Naive thymus-derived CD4-positive, alpha-beta T cell (primary cell): ENCODE results near the gene MRPL12. TPM values are rescaled to one million over a fixed set of nuclear protein-coding genes. Genes with fewer than 3 reads are reported as not detected.

Experiments used
- ATAC-seq: fragments of 150-1000 bp; cut with Tn5 transposase; 2 replicates; pipeline ENCODE4 v1.10.0; 2021; ENCODE audit warnings: mild to moderate bottlenecking, moderate library complexity
- CTCF ChIA-PET: fragments of 350-600 bp; sonication (Branson Sonifier 250); formaldehyde crosslinking; loops from one replicate; lab custom pipeline; 2021; ENCODE audit warnings: antibody characterized with exemption; lab: Charles Lee
- POLR2A ChIA-PET: fragments of 350-600 bp; sonication (Branson Sonifier 250); formaldehyde crosslinking; loops from one replicate; lab custom pipeline; 2021; ENCODE audit warnings: antibody characterized with exemption, inconsistent platforms; lab: Charles Lee
- DNase-seq, 9 donors: peaks; one replicate each; pipeline versions ENCODE4 v3.0.0 to v3.0.0-alpha.2; 2020 to 2022; ENCODE audit warnings: mixed read lengths in 1 of 9
- H3K27ac ChIP-seq: one replicate; pipeline ENCODE4 v1.7.0; 2013; ENCODE audit warnings: mild to moderate bottlenecking, low read depth, low read length, moderate library complexity
- H3K27me3 ChIP-seq, 2 donors: one replicate each; pipeline ENCODE4 v1.7.0; 2013; ENCODE audit warnings: low read length in 2 of 2, mild to moderate bottlenecking in 2 of 2, moderate library complexity in 2 of 2; ENCODE audit not compliant: control insufficient read depth in 2 of 2, insufficient read depth in 2 of 2
- H3K36me3 ChIP-seq, 3 experiments: 1 replicate in 2 of 3; 2 replicates in 1 of 3; pipeline ENCODE4 v1.7.0; 2013; ENCODE audit warnings: low read length in 3 of 3, mild to moderate bottlenecking in 3 of 3, moderate library complexity in 1 of 3; ENCODE audit not compliant: insufficient read depth in 3 of 3, control insufficient read depth in 2 of 3
- H3K4me1 ChIP-seq, 2 donors: one replicate each; pipeline ENCODE4 v1.7.0; 2013; ENCODE audit warnings: low read length in 2 of 2, mild to moderate bottlenecking in 2 of 2, moderate library complexity in 1 of 2; ENCODE audit not compliant: control insufficient read depth in 2 of 2, insufficient read depth in 2 of 2
- H3K4me3 ChIP-seq: 2 replicates; pipeline ENCODE4 v1.7.0; 2013; ENCODE audit warnings: mild to moderate bottlenecking, low read length
- H3K9me3 ChIP-seq, 3 experiments: 1 replicate in 2 of 3; 2 replicates in 1 of 3; pipeline ENCODE4 v1.7.0; 2013; ENCODE audit warnings: low read length in 3 of 3; ENCODE audit not compliant: control insufficient read depth in 2 of 3
- H3K27ac Mint-ChIP-seq, 9 donors: one replicate each; pipeline ENCODE4 v1.8.0; 2020 to 2022; ENCODE audit warnings: mixed read lengths in 9 of 9, mild to moderate bottlenecking in 8 of 9, moderate library complexity in 5 of 9, inconsistent platforms in 2 of 9
- H3K27me3 Mint-ChIP-seq, 5 donors: one replicate each; pipeline ENCODE4 v1.8.0; 2021 to 2022; ENCODE audit warnings: mixed read lengths in 5 of 5, mild to moderate bottlenecking in 1 of 5
- H3K36me3 Mint-ChIP-seq, 5 donors: one replicate each; pipeline ENCODE4 v1.8.0; 2020 to 2022; ENCODE audit warnings: mixed read lengths in 5 of 5, mild to moderate bottlenecking in 3 of 5, inconsistent platforms in 1 of 5
- H3K4me1 Mint-ChIP-seq, 7 donors: one replicate each; pipeline ENCODE4 v1.8.0; 2020 to 2022; ENCODE audit warnings: mixed read lengths in 7 of 7, mild to moderate bottlenecking in 3 of 7, inconsistent platforms in 1 of 7
- H3K4me3 Mint-ChIP-seq, 10 donors: one replicate each; pipeline ENCODE4 v1.8.0; 2020 to 2022; ENCODE audit warnings: mild to moderate bottlenecking in 10 of 10, mixed read lengths in 10 of 10, moderate library complexity in 6 of 10, inconsistent platforms in 2 of 10
- H3K9me3 Mint-ChIP-seq, 11 donors: one replicate each; pipeline ENCODE4 v1.8.0; 2020 to 2022; ENCODE audit warnings: mixed read lengths in 11 of 11, mild to moderate bottlenecking in 4 of 11, inconsistent platforms in 1 of 11, moderate library complexity in 1 of 11
- intact Hi-C, 2 donors: fragments of 100-400 bp; cut with micrococcal nuclease; formaldehyde crosslinking; loops; one replicate each; pipeline ENCODE4 v1.15.1; 2023
- polyA plus RNA-seq, 2 donors: library from polyadenylated mRNA; unstranded; fragments of 300-500 nt; fragmentation: Illumina TruSeq; gene quantifications; one replicate each; pipeline ENCODE4 v1.2.3, GENCODE V29; 2021
- total RNA-seq, 6 experiments: library from RNA in 5 of 6; stranded (reverse) in 5 of 6; gene quantifications; 1 replicate in 5 of 6; 2 replicates in 1 of 6; pipeline ENCODE4 v1.2.3 and lab custom pipeline; 2021 to 2026

The MRPL12 gene
- total and polyA plus RNA-seq, 7 experiments from 2014 or later, result 21.3 to 83.8 (median 27.4) TPM

- Mint-ChIP-seq H3K9me3 (no peaks in the 10 kb centered on the region), H3K36me3 (no peaks in the 10 kb centered on the region), H3K4me3 (no peak overlapping the region), H3K27ac (no peak overlapping the region), H3K27me3 (no peaks in the 10 kb centered on the region), H3K4me1 (peaks cover 4 to 13% (median 7%) of the 10 kb centered on the region in 7 donors)
- Histone ChIP-seq H3K4me3 (no peak overlapping the region), H3K4me1 (peaks cover 3 to 7% of the 10 kb centered on the region in 2 donors), H3K9me3 (no peaks in the 10 kb centered on the region), H3K36me3 (no peaks in the 10 kb centered on the region), H3K27me3 (no peaks in the 10 kb centered on the region), H3K27ac (no peak overlapping the region)
- ChIA-PET POLR2A (no interaction called here), CTCF (no interaction called here)
- ATAC-seq (no peak), DNase-seq (no peak)
- intact Hi-C loops, result no loop called here
Measured at GRCh38 chr17:81715872-81716673, 12.9 kb downstream of the MRPL12 start.

GRCh38 chr17:81716674-81716996 lies 13.5 kb downstream of the MRPL12 start:
- DNase-seq (no peak), ATAC-seq (no peak)
- Mint-ChIP-seq H3K9me3 (no peaks in the 10 kb centered on the region), H3K36me3 (no peaks in the 10 kb centered on the region), H3K27ac (no peak overlapping the region), H3K4me1 (peaks cover 4 to 10% (median 5%) of the 10 kb centered on the region in 7 donors), H3K27me3 (no peaks in the 10 kb centered on the region), H3K4me3 (no peak overlapping the region)
- ChIA-PET POLR2A (no interaction called here), CTCF (no interaction called here)
- Histone ChIP-seq H3K27me3 (no peaks in the 10 kb centered on the region), H3K9me3 (no peaks in the 10 kb centered on the region), H3K4me1 (peaks cover 0 to 1% of the 10 kb centered on the region in 2 donors), H3K27ac (no peak overlapping the region), H3K4me3 (no peak overlapping the region), H3K36me3 (no peaks in the 10 kb centered on the region)
- intact Hi-C loops, result no loop called here

- ChIA-PET CTCF (no interaction called here), POLR2A (interaction anchor here (0.6 kb wide), 1 partner anchor 1126 kb away, joined by 3 read pairs; no protein-coding TSS in a partner anchor)
- no peaks in the 10 kb centered on the region for H3K36me3 ChIP-seq
- no peak overlapping the region for H3K4me3 ChIP-seq
- intact Hi-C loops, result no loop called here
- H3K27ac Mint-ChIP-seq, result no peak overlapping the region
- DNase-seq, result no peak
- H3K4me1 ChIP-seq, result no peaks in the 10 kb centered on the region
- H3K9me3 Mint-ChIP-seq, result no peaks in the 10 kb centered on the region
- H3K4me3 Mint-ChIP-seq, result no peak overlapping the region
- H3K4me1 Mint-ChIP-seq, result peaks cover 4 to 10% (median 5%) of the 10 kb centered on the region in 7 donors
- no peaks in the 10 kb centered on the region for H3K27me3 Mint-ChIP-seq
- no peaks in the 10 kb centered on the region for H3K36me3 Mint-ChIP-seq
- no peaks in the 10 kb centered on the region for H3K9me3 ChIP-seq
- no peak overlapping the region for H3K27ac ChIP-seq
- H3K27me3 ChIP-seq, result no peaks in the 10 kb centered on the region
- no peak for ATAC-seq
Measured at GRCh38 chr17:81717049-81717765, 14.0 kb downstream of the MRPL12 start.

GRCh38 chr17:81717766-81718089 lies 14.6 kb downstream of the MRPL12 start:
- no peaks in the 10 kb centered on the region for H3K4me1 ChIP-seq
- peak overlapping the region in 1 of 9 donors; percentile 43 for H3K27ac Mint-ChIP-seq
- no peak overlapping the region for H3K4me3 Mint-ChIP-seq
- DNase-seq (no peak), ATAC-seq (no peak)
- no peaks in the 10 kb centered on the region for H3K27me3 ChIP-seq
- CTCF ChIA-PET, result no interaction called here
- H3K4me1 Mint-ChIP-seq, result peaks cover 3 to 9% (median 4%) of the 10 kb centered on the region in 7 donors
- intact Hi-C loops, result no loop called here
- H3K27me3 Mint-ChIP-seq, result no peaks in the 10 kb centered on the region
- no peaks in the 10 kb centered on the region for H3K9me3 ChIP-seq
- no peak overlapping the region for H3K4me3 ChIP-seq
- POLR2A ChIA-PET, result interaction anchor here (0.6 kb wide), 1 partner anchor 1126 kb away, joined by 3 read pairs; no protein-coding TSS in a partner anchor
- H3K36me3 Mint-ChIP-seq, result no peaks in the 10 kb centered on the region
- H3K9me3 Mint-ChIP-seq, result no peaks in the 10 kb centered on the region
- H3K36me3 ChIP-seq, result no peaks in the 10 kb centered on the region
- no peak overlapping the region for H3K27ac ChIP-seq

- no peak for ATAC-seq
- H3K36me3 Mint-ChIP-seq, result no peaks in the 10 kb centered on the region
- H3K27me3 Mint-ChIP-seq, result peaks cover 0 to 9% (median 7%) of the 10 kb centered on the region in 5 donors
- intact Hi-C loops, result no loop called here
- Histone ChIP-seq H3K27me3 (no peaks in the 10 kb centered on the region), H3K36me3 (no peaks in the 10 kb centered on the region), H3K4me3 (no peak overlapping the region), H3K9me3 (no peaks in the 10 kb centered on the region), H3K27ac (no peak overlapping the region), H3K4me1 (no peaks in the 10 kb centered on the region)
- H3K9me3 Mint-ChIP-seq, result no peaks in the 10 kb centered on the region
- peaks cover 0 to 5% (median 0%) of the 10 kb centered on the region in 7 donors for H3K4me1 Mint-ChIP-seq
- ChIA-PET CTCF (no interaction called here), POLR2A (no interaction called here)
- H3K27ac Mint-ChIP-seq, result no peak overlapping the region
- H3K4me3 Mint-ChIP-seq, result no peak overlapping the region
- no peak for DNase-seq
Measured at GRCh38 chr17:81719410-81720266, 16.5 kb downstream of the MRPL12 start.

GRCh38 chr17:81720267-81721071 lies 17.3 kb downstream of the MRPL12 start:
- Histone ChIP-seq H3K9me3 (no peaks in the 10 kb centered on the region), H3K27me3 (no peaks in the 10 kb centered on the region), H3K36me3 (no peaks in the 10 kb centered on the region), H3K4me3 (no peak overlapping the region), H3K4me1 (no peaks in the 10 kb centered on the region), H3K27ac (no peak overlapping the region)
- ChIA-PET POLR2A (no interaction called here), CTCF (no interaction called here)
- Mint-ChIP-seq H3K27me3 (peaks cover 0 to 9% (median 7%) of the 10 kb centered on the region in 5 donors), H3K27ac (no peak overlapping the region), H3K4me3 (no peak overlapping the region), H3K9me3 (no peaks in the 10 kb centered on the region), H3K36me3 (no peaks in the 10 kb centered on the region), H3K4me1 (peaks cover 0 to 5% (median 0%) of the 10 kb centered on the region in 7 donors)
- no peak for DNase-seq
- intact Hi-C loops, result no loop called here
- ATAC-seq, result no peak
